GM21717 (cell line): ENCODE measurements around the gene NLGN4X.

Source experiments
- ATAC-seq: cut with Tn5 transposase; IDR thresholded peaks from one replicate; pipeline ENCODE4 v1.9.1; 2021; ENCODE audit warnings: mild to moderate bottlenecking, moderate library complexity; ENCODE audit not compliant: unreplicated experiment

Gene NLGN4X

GRCh38 chrX:5876984-5877596, 351.6 kb downstream of the NLGN4X start:
- ATAC-seq: no peak

GRCh38 chrX:5870238-5870637, 358.4 kb downstream of the NLGN4X start:
- no peak for ATAC-seq

- ATAC-seq: no peak
These were observed 358.9 kb downstream of the NLGN4X start for GRCh38 chrX:5869786-5870185.

- ATAC-seq: no peak
These were observed 360.9 kb downstream of the NLGN4X start for GRCh38 chrX:5867778-5868177.

GRCh38 chrX:5857232-5857631, 371.4 kb downstream of the NLGN4X start:
- no peak for ATAC-seq

GRCh38 chrX:5852941-5853340, 375.7 kb downstream of the NLGN4X start:
- no peak for ATAC-seq

GRCh38 chrX:5842601-5843000, 386.1 kb downstream of the NLGN4X start:
- no peak for ATAC-seq
